DMS53 treated with DMSO at 0.1 percent for 48 hours (cell line): ENCODE data around the gene CMTM6.
"Not testable (repeated sequence)": the region's sequence is repeated elsewhere in the genome, so short reads cannot be mapped to it uniquely, and the experiment has no call there.

Experiments used
- DNase-seq: peaks from one replicate; lab custom pipeline; 2025; ENCODE audit not compliant: unreplicated experiment; lab: John Stamatoyannopoulos, UW

Gene CMTM6

DNA sequence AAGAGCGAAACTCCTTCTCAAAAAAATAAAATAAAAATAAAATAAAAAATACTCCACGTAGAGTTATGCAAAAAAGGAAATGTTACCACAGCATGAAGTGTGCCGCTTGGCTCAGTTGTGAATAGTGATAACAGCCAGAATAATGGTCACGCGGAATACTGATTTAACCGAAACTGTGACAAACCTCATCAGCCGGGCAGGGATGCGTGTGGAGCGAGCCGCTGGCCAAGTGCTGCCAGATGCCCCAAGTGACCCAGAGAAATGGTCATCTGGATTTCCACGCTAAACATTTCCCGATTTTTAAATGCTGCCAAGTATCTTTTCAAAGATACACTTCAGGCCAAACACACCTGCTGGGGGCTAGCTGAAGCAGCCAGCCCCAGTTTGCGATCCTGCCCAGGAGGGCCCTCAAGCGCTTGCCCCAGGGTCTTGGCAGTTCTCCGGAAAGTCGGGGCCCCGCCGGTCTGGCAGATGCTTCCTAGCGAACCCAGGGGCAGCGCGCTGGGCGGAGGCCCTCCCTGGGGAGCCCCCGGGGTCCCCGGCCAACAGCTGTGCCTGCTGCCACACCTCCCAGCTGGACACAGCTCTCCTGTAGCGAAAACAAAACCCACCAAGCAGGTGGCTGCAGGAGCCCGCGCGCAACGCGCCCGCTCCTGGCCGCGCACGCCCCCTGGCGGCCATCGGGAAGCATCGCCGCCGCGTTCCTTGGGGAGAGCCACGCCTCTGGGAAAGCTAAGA, 35.1 kb downstream of the CMTM6 start:
- peak; percentile 24 for DNase-seq

DNA sequence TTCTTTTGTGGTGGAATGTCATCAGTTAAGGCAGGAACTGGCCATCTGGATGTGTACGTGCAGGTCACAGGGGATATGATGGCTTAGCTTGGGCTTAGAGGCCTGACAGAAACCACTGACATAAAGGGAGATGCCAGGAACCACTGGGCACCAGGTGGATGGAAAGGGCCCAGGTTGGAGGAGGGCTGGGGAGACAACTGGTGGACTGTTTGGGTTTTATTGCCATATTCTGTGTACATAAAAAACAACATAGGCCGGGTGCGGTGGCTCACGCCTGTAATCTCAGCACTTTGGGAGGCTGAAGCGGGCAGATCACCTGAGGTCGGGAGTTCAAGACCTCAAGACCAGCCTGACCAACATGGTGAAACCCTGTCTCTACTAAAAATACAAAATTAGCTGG, 35.8 kb downstream of the CMTM6 start:
- not testable (repeated sequence) for DNase-seq

DNA sequence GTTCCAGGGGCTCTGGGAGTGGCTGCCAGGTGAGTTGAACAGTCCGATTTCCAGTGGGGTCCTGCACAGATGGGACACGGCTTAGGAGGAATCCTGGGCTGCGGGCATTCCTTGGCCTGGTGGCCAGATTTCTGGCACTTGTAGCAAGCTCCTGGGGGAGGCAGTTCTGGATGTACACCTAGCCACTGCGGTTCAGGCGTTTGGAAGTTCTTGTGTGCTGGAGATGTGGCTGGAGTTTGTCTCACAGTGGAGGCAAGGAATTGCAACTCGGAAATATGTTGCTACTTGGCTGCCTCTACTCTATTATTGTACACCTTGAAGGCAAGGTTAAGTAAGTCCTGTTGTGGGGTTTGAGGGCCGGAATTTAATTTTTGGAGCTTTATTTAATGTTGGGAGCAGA, 37.9 kb downstream of the CMTM6 start:
- not testable (repeated sequence) for DNase-seq

DNA sequence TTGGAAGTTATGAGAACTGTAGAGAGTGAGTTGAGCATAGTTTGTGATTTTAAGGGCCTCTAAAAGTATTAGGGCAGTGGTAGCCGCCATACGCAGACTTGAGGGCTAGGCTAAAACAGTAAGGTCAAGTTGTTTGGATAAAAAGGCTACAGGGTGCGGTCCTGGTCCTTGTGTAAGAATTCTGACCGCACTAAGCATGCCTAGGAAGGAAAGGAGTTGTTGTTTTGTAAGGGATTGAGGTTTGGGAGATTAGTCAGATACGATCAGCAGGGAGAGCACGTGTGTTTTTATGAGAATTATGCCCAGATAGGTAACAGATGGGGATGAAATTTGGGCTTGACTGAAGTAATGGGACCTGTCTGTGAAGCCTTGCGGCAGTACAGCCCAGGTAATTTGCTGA, 39.2 kb downstream of the CMTM6 start:
- not testable (repeated sequence) for DNase-seq

DNA sequence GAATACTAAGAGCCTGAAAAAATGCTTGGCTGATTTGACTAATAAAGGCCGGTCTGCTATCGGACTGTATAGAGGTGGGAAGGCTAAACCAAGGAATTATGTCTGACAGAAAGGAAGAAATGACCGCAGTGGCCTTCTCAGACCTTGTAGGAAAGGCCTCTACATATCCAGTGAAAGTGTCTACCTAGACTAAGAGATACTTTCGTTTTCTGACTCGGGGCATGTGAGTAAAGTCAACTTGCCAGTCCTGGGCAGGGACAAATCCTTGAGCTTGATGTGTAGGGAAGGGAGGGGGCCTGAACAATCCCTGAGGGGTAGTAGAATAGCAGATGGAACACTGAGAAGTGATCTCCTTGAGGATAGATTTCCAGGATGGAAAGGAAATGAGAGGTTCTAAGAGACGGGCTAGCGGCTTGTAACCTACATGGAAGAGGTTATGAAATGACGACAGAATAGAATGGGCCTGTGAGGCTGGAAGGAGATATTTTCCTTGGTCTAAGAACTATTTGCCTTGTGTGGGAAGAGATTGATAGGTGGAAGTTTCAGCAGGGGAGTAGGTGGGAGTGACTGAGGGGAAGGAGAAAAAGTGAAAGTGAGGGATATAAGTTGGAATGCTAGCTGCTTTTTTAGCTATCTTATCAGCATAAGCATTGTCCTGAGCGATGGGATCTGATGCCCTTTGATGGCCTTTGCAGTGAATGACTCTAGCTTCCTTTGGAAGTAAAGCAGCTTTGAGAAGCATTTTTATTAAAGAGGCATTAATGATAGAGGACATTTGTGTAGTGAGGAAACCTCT, 40.3 kb downstream of the CMTM6 start:
- not testable (repeated sequence) for DNase-seq

DNA sequence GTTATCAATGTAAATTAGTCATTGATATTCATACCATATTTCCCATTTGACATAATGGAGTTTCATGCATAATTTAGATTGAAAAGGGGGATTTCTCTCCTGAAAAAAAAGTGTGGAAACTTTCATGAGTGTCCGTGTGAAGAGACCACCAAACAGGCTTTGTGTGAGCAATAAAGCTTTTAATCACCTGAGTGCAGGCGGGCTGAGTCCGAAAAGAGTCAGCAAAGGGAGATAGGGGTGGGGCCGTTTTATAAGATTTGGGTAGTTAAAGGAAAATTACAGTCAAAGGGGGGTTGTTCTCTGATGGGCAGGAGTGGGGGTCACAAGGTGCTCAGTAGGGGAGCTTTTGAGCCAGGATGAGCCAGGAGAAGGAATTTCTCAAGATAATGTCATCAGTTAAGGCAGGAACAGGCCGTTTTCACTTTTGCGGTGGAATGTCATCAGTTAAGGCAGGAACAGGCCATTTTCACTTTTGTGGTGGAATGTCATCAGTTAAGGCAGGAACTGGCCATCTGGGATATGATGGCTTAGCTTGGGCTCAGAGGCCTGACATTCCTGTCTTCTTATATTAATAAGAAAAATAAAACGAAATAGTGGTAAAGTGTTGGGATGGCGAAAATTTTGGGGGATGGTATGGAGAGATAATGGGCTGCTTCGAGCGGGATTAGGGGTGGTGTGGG, 41.7 kb downstream of the CMTM6 start:
- DNase-seq: not testable (repeated sequence)

DNA sequence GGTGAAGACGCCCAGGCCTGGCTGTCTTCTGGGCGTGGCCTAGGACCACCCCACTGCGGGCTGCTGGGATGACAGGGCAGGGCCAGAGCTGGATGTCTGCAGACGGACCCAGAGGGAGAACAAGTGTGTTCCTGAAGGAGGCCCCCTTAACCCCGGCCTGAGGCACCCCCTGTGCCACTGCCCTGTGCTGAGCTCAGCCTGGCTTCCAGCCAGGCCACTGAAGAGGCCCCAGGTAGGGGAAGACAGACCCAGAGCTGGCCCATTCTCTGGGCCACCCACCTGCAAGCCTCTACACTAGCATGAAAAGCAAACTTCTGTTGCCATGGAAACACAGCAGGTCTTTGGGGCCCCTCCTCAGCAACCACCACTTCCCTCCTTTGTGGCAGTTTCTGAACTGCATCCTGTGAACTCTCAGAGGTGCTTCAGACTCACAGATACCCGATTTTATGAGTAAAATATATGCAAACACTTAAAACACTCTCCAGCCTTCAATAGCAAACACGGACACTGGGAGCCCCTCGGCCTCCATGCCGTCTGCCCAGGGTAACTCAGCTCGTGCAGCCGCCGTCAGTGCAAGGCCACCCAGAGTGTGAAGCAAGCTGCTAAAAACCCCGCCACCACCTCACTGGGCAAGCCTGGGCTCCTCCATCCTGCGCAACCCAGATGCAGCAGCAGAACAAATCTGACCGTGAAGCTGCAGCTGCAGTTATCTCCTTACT, 42.5 kb downstream of the CMTM6 start:
- peak; percentile 1 for DNase-seq

DNA sequence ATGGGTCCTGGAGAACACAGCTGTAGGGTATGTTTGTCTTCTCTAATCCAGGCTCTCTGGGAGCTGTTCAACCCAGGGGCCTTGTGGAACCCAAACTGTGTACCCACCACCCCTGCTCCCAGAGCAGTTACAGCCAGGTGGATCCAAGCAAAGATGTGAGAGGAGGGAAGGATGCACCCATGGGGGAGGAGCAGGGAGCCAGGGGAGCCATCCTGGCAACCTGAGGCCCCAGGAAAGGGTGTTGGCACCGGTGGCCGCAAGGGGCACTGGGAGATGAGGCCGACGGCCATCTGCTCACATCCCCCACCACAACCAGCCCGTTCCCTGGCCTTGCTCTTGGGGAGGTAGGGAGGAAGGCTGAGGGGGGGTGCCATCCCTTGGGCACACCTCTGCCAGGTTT, 43.2 kb downstream of the CMTM6 start:
- no peak for DNase-seq

DNA sequence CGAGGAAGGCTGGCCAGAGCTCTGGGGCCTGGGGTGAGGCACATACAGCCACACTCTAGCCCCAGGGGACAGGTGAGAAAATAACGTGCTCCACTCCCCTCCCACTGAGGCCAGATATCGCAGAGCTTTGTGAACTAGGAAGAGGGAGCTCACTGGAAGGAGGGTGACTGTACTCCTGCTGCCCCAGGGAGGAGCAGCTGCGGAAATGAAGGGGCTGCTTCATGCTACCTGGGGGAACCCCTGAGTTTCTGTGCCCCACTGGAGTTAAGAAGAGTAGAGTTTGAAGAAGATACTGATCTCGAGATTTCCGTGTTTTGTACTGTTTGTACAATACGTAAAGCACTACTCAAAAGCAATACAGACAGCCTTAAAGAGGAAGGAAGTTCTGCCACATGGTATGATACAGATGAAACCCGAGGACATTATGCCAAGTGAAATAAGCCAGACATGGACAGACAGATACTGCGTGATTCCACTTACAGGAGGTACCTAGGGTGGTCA, 44.6 kb downstream of the CMTM6 start:
- no peak for DNase-seq

DNA sequence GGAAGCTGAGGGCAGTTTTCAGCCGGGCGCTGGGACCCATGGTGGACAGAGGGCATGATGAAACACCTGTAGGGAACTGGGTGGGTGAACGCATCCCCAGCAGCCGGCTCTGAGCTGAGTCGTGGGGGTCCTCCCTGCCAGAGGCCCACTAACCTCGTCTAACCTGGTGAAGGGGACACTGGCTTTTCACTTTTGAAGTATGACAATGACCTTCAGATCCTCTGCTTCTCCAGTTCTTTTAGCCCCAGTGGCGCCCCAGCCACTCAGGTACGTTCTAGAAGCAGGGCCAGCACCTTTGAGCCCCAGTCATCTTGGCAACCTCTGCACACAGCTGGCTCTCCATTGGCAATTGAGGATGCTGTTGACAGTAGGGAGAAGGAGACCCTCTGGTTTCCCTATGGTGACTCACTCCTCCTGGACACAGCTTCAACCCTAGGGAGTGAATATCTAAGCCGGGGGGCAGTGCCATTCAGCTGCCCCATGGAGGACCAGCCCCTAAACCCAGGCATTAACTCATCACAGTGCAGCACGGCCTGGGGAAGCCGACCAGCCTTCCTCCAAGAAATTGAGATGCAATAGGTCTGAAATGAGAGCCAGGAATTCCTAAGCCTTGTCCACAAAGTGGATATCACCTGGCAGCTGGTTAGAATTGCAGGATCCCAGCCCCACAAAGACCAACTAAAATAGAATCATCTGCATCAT, 46.1 kb downstream of the CMTM6 start:
- DNase-seq: no peak

DNA sequence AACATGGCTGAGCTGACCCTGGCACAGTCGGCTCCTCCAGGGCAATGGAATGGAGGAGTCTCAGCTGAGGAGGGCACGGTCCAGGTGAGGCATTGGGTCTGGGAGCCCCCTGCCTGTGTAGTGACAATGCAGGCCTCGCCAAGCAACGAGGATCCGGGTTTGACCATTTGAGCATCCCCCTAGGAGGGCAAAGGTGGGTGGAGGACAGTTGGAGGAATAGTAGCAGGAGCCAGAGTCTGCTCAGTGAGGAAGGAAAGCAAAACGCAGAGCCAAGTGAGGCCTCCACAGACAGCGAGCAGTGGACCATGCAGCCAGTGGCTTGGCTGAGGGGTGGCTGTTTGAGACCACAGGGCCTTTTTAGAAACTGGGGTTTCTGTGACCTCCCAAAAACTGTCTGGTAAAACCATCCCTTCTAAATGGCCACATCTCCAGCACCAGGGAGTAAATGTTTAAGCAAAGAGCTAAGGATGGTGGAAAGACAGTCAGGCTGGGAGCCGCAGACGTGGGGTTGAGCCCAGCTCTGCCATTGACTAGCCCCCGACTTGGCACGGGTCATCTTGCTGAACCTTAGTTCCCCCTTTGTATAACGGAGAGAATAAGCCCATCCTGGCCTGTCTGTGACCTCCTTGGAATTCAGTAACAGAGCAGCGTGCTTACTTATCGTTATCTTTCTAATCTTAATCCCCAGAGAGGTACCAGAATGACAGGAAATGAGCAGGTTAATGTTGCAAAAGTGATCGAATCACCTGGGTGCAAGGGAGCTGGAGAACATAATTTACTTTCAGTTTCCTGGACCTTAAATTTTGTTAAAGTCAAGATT, 46.8 kb downstream of the CMTM6 start:
- DNase-seq: no peak

DNA sequence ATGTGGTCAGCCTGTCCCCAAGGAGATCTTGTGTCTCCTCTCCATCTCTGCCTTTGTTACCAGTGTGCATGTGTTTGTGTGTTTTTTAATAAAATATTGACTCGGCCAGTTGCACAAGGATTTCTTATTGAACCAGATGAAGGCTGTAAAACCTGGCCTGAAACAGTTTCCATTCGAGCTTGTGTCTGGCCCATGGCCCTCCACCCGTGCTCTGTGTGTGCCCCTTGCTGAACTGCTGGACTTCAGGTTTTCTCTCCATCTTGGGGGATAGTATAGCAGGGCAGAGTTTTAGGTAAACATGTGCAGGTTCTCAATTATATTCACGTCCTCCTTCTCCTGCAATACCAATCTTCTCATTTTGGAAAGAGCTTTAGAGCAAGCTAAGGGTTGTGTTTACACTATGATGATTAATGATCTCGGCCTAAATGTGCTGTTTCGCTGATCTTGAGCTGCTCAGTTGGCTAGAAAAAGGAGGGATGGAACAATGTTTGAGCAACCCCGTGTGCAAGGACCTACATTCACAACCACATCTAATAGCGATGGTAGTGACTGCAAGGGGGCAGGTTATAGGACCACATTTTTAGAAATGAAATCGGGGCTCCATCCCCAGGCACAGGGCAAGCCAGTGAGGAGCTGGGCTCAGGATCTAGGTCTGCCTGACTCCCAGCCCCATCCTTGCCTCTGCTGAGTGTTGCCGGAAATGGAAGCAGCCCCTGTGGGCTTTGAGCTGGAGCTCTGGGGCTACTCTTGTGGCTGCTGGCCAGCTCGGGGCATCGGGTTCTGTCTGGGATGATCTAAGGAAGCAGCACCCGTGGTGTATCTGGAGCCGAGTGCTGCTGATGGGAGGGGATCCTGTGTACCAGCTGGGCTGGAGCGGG, 47.7 kb downstream of the CMTM6 start:
- no peak for DNase-seq

DNA sequence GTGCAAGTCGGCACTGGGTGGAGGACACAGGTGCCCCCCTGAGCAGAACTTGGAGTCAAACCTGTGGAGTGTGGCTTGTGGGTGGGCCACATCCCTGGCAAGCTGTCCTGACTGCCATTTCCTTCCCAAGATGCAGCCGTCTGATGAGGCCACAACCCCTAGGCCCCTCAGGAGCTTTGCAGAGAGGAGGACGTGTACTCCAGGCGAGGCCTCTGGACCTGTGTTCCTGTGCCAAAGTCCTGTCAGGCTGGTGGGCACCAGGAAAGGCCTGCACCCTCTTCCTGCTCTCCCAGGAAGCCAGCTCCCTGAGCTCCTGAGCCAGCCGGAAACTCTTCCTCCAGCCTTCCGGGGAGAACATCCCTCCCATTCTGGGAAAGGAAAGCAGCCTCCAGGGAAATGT, 48.5 kb downstream of the CMTM6 start:
- DNase-seq: no peak

DNA sequence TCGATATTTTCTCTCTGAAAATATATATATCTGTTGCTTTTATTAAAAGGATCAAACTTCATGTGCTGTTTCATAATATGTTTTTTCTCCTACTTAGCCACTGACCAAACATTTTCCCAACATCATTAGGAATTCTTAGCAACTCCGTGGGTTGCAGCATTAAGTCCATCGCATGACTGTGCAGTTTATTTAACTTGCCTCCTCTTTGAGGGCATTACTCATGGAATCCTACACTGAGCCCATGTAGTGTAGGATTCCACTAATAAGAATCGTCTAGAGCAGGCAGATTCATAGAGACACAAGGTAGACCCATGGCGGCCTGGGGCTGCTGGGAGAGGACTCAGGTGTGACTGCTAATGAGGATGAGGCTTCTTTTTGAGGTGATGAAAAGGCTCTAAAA, 49.3 kb downstream of the CMTM6 start:
- no peak for DNase-seq

DNA sequence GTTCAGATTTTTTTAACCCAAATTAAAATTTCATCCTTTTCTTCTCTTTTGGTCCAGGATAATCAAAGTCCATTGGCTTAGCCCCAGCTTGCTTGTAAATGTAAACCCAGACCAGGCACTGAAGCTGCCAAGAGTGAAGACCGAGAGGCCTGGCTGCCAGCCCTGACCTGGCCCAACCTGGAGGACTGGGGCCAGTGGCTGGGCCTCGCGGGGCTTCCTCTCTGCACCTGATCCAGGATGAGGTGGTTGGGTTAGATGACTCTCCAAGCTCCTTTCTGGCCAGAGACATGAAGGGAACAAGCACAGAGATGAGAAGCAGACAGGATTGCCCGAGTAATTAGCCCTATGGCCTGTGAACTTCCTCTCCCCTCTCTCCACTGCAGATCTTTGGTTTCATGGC, 50.6 kb downstream of the CMTM6 start:
- DNase-seq: no peak

DNA sequence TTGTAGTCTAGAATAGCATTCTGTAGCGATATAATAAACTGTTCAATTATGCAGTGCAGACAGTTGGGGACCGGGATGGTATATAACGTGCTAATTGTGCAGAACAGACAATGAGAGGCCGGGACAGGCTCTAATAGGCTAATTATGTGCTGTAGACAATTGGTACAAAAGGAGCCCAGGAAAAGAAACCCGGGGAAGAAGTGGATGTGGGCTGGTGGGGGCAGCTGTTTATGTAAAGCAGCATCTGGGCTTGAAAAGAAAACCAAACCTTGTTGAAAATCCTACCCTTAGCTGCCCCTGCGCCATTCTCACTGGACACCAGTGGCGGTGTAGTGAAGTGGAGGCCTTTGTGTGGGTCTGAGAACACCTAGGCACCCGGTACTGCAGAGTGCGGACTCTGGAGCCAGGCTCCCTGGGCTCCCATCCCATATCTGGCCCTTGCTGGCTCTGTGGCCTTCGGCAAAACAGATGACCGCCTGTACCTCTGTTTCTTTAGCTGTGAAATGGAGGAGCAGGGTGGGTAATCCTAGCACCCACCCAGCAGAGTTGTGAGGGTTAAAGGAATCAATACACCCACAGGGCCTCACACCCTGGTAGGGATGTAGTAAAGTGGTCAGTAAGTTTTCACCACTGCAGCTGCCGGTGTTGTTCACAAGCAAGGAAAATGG, 51.5 kb downstream of the CMTM6 start:
- no peak for DNase-seq

DNA sequence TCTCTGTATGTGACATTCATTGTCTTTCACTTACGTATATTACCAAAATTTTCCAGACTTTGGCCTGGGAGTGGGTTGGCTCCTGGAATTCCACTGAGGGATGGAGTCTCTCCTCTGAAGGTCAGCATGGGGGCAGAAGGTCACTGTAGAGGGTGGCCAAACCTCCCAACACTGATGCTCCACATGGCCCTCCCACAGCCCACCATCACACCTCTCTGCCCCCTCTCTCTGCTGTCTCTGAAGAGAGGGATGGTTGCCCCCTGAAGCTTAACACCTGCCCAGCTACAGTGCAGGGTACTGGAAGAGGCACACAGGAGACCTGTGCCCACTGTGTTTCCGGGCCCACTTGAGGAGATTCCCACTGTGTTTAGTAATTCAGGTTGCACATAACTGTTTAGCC, 52.2 kb downstream of the CMTM6 start:
- no peak for DNase-seq

DNA sequence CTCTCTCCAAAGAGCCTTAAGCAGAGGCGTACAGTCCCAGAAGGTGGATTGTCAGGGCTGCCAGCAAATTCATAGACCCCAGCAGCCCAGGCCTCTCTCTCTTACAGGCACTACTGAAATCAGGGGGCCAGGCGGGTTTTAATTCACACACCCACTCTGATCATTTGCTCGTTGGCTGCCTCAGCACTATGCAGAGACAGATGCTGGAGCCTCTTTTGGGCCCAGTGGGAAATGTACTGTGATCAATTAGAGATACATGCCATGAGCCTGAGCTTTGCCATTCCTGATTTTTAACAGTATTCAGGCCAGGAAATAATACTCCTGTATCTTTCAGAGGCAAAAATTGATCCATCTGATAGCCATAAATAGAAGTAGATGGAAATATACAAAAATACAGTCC, 53.0 kb downstream of the CMTM6 start:
- no peak for DNase-seq
